NCI-H2081 treated with DMSO at 0.1 percent for 48 hours (cell line): Measurements from ENCODE around the gene ZXDB.
"Not testable (repeated sequence)": the region's sequence is repeated elsewhere in the genome, so short reads cannot be mapped to it uniquely, and the experiment has no call there.

Experiments
- DNase-seq: peaks from one replicate; lab custom pipeline; 2025; lab: John Stamatoyannopoulos, UW

ZXDB gene

GRCh38 chrX:57591284-57592159 lies at the start of gene ZXDB:
Gene ZXDB, plus strand, starts transcription at chrX:57592011. Its CDS starts 38 bp downstream, at chrX:57592049.
- DNase-seq: not testable (repeated sequence)

- DNase-seq: no peak
These were observed 26.6 kb upstream of the ZXDB start for GRCh38 chrX:57565198-57565597.

GRCh38 chrX:57573754-57574153 lies 18.1 kb upstream of the ZXDB start:
- DNase-seq: no peak

DNA sequence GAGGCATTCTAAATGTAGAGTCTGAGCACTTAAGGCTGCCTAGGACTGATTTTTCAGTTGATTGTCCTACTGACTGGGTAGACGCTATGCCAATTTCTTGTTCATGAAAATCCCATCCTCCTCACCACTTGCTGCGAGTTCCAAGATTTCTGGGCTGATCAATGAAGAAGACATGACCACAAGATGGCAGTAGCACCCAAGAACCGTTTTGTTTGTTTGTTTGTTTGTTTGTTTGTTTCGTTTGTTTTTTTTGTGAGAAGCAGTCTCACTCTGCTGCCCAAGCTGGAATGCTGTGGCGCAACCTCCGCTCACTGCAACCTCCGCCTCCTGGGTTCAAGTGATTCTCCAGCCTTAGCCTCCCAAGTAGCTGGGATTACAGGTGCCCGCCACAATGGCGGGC lies 8.9 kb upstream of the ZXDB start:
- not testable (repeated sequence) for DNase-seq

DNA sequence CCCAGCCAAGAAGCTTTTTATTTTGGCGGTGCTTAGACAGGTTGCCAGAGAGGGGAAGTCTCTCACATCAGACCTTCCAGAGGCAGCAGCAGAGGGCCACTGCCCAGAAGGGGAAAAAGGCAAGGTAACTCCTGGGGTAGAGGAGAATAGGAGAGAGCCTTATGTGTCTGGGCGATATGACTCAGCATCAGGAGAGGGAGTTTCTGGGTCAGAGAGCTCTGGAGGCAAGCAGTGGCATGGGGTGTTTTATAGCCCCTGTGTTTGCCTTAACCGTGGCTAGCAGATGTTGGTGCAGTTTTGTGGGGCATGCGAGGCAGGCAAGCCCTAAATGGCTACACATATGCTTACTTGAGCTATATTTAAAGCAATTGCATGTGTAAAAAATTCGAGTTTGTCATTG lies 8.3 kb upstream of the ZXDB start:
- no peak for DNase-seq

GRCh38 chrX:57586360-57586759 lies 5.5 kb upstream of the ZXDB start:
- no peak for DNase-seq

DNA sequence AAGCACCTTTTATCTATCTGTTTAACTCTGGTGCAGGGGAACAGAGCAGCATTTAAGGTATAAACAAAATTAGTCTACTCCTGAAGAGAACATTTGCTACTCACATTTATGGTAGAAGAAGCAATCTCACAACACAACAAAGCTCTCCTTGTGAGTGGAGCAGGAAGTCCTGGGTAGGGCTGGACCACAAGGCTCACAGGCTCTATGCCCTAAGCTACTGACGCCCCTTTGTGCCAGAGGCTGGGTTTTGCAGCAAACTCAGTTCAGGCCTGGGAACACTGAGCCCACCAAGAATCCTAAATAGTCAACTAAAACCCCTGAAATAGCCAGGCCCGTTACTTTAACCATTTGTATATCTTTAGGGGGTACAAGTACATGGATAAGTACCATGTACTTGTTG lies 4.7 kb upstream of the ZXDB start:
- no peak for DNase-seq

DNA sequence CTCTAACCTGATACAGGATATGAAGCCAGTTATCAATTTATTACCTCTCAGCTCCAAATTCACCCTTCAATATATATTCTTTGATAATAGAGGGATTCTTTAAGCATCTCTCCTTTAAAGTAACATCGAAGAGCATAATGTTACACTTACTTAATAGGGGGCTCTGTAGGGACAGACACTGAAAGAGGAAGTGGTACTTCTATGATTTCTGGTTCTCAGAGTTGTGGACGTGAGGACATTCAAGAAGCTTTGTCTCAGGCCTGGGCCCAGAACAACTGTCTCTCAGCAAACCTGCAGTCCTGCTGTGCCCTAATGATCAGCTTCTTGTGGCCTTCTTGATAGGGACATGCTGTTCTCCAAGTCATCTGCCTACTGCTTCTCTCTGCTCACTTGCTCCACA lies 4.2 kb upstream of the ZXDB start:
- no peak for DNase-seq

- not testable (repeated sequence) for DNase-seq
These were observed 516 bp downstream of the ZXDB start for GRCh38 chrX:57592160-57592893.

DNA sequence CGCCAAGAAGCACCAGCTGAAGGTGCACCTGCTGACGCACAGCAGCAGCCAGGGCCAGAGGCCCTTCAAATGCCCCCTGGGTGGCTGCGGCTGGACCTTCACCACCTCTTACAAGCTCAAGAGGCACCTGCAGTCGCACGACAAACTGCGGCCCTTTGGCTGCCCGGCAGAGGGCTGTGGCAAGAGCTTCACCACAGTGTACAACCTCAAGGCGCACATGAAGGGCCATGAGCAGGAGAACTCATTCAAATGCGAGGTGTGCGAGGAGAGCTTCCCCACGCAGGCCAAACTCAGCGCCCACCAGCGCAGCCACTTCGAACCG lies 1.0 kb downstream of the ZXDB start:
- not testable (repeated sequence) for DNase-seq

- no peak for DNase-seq
These were observed 3.6 kb downstream of the ZXDB start for GRCh38 chrX:57595381-57595811.

DNA sequence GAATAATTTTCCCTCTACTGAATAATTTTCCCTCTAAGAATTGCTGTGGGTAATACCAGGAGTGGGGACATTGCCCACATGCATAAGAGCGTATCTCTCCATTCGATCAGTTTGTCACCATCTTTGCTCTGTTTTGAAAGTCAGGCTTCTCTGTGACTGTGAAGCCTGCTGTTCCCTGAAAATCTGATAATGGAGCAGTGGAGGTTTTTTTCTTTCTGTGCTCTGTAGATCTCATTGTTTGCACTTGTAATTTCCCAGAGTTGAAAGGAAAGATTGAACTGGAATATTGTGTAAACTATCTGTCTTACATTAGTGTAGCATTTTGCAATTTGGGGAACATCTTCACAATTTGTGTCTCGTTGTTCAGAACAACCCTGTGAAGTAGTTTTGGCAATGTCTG lies 4.3 kb downstream of the ZXDB start:
- no peak for DNase-seq

- DNase-seq: no peak
These were observed 4.7 kb downstream of the ZXDB start for GRCh38 chrX:57596516-57596915.

DNA sequence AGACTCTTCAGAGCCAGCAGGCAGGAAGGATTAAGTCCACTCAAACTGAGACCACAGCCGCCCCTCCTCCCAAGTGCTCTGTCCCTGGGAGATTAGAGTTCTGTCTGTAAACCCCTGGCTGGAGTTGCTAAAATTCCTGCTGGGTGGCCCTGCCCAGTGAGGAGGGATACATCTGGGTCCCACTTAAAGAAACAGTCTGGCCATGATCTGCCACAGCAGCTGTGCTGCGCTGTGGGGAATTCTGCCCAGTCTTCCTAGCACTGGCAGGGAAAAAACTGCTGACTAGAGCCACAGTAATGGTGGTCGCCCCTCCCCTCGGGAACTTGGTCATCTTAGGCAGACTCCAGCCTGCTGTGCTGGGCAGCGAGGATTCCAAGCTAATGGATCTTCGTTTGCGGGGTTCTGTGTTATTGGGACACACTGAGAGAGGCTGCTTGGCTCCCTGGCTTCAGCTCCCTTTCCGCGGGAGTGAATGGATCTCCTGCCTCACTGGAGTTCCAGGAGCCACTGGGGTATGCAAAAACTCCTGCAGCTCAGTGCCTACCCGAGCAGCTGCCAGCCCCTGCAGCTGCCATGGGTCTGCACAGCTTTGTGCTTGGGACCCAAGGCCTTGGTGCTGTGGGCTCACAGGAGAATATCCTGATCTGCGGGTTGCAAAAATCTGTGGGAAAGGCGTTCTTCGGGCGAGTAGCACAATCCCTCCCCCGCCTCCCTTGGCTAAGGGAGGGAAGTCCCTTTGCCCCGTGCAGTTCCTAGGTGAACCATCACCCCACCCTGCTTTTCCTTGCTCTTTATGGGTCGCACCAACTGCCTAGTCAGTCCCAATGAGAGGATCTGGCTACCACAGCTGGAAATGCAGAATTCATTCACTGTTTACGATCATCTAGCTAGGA lies 15.7 kb downstream of the ZXDB start:
- no peak for DNase-seq

- DNase-seq: not testable (repeated sequence)
These were observed 21.5 kb downstream of the ZXDB start for GRCh38 chrX:57613351-57613750.

GRCh38 chrX:57629438-57629837 lies 37.6 kb downstream of the ZXDB start:
- DNase-seq: not testable (repeated sequence)

DNA sequence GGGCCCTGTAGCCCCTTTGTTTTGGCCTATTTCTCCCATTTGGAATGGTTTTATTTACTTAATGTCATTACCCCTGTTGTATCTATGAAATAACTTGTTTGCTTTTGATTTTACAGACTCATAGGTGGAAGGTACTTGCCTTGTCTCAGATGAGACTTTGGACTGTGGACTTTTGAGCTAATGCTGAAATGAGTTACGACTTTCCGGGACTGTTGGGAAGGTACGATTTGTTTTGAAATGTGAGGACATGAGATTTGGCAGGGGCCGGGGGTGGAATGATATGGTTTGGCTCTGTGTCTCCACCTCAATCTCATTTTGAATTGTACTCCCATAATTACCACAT lies 48.8 kb downstream of the ZXDB start:
- no peak for DNase-seq

DNA sequence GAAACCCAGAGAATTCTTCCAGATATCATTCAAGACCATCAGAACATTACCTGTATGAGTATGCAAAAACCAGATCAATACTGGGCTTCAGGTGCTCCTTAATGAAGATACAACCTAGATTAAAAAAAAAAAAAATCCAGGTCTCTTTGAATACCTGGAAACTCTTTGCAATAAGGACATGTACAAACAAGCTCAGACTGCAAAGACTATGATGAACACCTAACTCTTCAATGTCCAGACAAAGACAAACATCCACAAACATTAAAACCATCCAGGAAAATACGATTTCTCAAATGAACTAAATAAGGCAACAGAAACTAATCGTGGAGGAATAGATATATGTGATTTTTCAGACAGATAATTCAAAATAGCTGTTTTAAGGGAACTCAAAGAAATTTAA lies 49.5 kb downstream of the ZXDB start:
- DNase-seq: no peak

- no peak for DNase-seq
These were observed 51.9 kb downstream of the ZXDB start for GRCh38 chrX:57643698-57644097.

- DNase-seq: no peak
These were observed 55.2 kb downstream of the ZXDB start for GRCh38 chrX:57647020-57647419.
